Large intestine (tissue), 3 donors: ENCODE measurements around the gene RTEL1. TPM values are rescaled to one million over a fixed set of nuclear protein-coding genes. Genes with fewer than 3 reads are reported as not detected.

ENCODE experiments used
- DNase-seq, 2 donors: peaks; one replicate each; pipeline versions ENCODE4 v3.0.0 to v3.0.0-alpha.2; 2013
- H3K27ac ChIP-seq: one replicate; pipeline ENCODE4 v1.5.1; 2013; ENCODE audit warnings: low read length
- H3K27me3 ChIP-seq: 2 replicates; pipeline ENCODE4 v1.6.1; 2013; ENCODE audit warnings: low read length; ENCODE audit not compliant: control insufficient read depth, insufficient read depth
- H3K36me3 ChIP-seq: 2 replicates; pipeline ENCODE4 v1.6.1; 2013; ENCODE audit warnings: low read length; ENCODE audit not compliant: control insufficient read depth, insufficient read depth
- H3K4me1 ChIP-seq: one replicate; pipeline ENCODE4 v1.6.1; 2013; ENCODE audit warnings: low read length; ENCODE audit not compliant: control insufficient read depth, insufficient read depth
- H3K4me3 ChIP-seq: one replicate; pipeline ENCODE4 v1.5.1; 2013; ENCODE audit warnings: low read length
- H3K9me3 ChIP-seq: one replicate; pipeline ENCODE4 v1.6.1; 2013; ENCODE audit warnings: mild to moderate bottlenecking, low read depth, low read length, moderate library complexity; ENCODE audit not compliant: control insufficient read depth
- WGBS: methylation state at CpG from one replicate; pipeline ENCODE4 v1.1.5; 2013; ENCODE audit warnings: low lambda C conversion rate; ENCODE audit not compliant: insufficient coverage; 5-methylcytosine and 5-hydroxymethylcytosine counted together
- polyA plus RNA-seq: library from polyadenylated mRNA; unstranded; fragments of 120-200 nt; gene quantifications from one replicate; pipeline ENCODE4 v1.2.1, GENCODE V29; 2013

The RTEL1 gene
- polyA plus RNA-seq, 1 donor = 12.2 TPM

DNA sequence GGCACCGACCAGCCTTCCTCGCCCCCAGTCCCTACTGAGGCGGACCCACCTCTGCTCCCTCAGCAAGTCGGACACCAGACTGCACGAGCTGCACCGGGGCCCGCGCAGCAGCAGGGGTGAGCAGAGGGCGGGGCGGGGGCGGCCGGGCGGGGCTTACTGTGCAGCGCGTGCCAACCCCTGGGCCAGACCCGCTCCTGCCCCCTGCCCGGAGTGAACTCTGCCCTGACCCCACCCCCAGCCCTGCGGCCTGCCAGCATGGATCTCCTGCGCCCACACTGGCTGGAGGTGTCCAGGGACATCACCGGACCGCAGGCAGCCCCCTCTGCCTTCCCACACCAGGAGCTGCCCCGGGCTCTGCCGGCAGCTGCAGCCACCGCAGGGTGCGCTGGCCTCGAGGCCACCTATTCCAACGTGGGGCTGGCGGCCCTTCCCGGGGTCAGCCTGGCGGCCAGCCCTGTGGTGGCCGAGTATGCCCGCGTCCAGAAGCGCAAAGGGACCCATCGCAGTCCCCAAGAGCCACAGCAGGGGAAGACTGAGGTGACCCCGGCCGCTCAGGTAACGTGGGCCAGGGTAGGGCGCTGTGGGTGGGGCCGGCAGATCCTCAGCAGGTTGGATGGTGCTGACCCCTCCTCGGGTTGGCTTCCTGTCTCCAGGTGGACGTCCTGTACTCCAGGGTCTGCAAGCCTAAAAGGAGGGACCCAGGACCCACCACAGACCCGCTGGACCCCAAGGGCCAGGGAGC is 80.0 kb downstream of the RTEL1 start:
- peak in 1 of 2 donors; percentile 51 for DNase-seq
- no peaks in the 10 kb centered on the region for H3K9me3 ChIP-seq
- peaks cover 25% of the 10 kb centered on the region for H3K4me1 ChIP-seq
- H3K4me3 ChIP-seq = peak overlapping the region; percentile 10
- peaks cover 50% of the 10 kb centered on the region for H3K36me3 ChIP-seq
- no peaks in the 10 kb centered on the region for H3K27me3 ChIP-seq
- no peak overlapping the region for H3K27ac ChIP-seq
- WGBS = no CpG with 5 or more reads among the region's 43 CpGs

DNA sequence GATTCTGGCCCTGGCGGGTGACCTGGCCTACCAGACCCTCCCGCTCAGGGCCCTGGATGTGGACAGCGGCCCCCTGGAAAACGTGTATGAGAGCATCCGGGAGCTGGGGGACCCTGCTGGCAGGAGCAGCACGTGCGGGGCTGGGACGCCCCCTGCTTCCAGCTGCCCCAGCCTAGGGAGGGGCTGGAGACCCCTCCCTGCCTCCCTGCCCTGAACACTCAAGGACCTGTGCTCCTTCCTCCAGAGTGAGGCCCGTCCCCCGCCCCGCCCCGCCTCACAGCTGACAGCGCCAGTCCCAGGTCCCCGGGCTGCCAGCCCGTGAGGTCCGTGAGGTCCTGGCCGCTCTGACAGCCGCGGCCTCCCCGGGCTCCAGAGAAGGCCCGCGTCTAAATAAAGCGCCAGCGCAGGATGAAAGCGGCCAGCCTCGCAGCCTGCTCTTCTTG is 80.6 kb downstream of the RTEL1 start:
- Histone ChIP-seq H3K9me3 (no peaks in the 10 kb centered on the region), H3K4me1 (peaks cover 25% of the 10 kb centered on the region), H3K27me3 (no peaks in the 10 kb centered on the region), H3K27ac (peak overlapping the region; percentile 67), H3K4me3 (peak overlapping the region; percentile 50), H3K36me3 (peaks cover 50% of the 10 kb centered on the region)
- DNase-seq = peak; percentile 50 to 71
- no CpG with 5 or more reads among the region's 26 CpGs for WGBS

DNA sequence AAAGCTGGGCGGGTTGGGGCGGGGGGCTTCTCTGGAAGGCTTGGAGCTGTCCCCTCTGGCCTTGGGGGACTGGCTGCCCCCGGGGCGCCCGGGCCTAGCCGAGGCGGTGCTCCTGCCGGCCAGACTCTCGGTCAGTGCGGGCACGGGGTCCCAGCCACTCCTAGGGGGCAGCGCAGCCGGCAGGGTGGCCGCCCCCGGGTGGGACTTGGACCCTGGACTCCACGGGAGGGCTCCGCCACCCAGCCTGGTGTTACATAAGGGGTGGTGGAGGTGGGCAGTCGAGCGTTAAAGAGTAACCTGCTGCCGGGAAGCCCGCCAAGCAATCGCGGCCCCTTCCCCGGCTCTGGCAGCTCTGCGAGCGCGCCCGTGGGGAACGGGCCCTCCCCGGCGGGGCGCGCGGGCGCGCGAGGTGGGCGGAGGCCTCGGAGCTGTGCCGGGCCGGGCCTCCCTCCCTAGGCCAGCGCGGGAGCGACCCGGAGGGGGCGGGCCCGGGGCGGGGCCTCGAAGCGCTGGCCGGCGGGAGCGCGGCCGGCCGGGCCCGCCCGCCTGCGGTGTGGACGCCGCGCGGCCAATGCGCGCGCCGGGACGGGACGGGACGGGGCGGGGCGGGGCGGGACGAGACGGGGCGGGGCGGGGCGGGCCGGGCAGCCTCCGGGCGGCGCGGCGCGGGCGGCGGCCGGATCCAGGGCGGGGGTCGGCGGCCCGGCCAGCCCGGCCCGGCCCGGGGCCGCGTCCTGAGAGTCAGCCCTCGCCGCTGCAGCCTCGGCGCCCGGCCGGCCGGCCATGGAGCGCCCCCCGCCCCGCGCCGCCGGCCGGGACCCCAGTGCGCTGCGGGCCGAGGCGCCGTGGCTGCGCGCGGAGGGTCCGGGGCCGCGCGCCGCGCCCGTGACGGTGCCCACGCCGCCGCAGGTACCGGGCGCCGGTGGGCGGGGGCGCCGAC is 81.3 kb downstream of the RTEL1 start, which contains the start of gene SLC2A4RG:
TSS of gene SLC2A4RG (plus strand) at position 647 of the 940 bp plus-strand sequence. CDS start at position 784, 137 bp downstream.
- Histone ChIP-seq H3K4me1 (peaks cover 25% of the 10 kb centered on the region), H3K4me3 (peak within 1 kb of the TSS; percentile 82), H3K27me3 (no peaks in the 10 kb centered on the region), H3K36me3 (peaks cover 43% of the 10 kb centered on the region), H3K9me3 (no peaks in the 10 kb centered on the region), H3K27ac (peak within 1 kb of the TSS; percentile 94)
- WGBS = no CpG with 5 or more reads among the region's 136 CpGs
- peak; percentile 79 to 90 for DNase-seq

DNA sequence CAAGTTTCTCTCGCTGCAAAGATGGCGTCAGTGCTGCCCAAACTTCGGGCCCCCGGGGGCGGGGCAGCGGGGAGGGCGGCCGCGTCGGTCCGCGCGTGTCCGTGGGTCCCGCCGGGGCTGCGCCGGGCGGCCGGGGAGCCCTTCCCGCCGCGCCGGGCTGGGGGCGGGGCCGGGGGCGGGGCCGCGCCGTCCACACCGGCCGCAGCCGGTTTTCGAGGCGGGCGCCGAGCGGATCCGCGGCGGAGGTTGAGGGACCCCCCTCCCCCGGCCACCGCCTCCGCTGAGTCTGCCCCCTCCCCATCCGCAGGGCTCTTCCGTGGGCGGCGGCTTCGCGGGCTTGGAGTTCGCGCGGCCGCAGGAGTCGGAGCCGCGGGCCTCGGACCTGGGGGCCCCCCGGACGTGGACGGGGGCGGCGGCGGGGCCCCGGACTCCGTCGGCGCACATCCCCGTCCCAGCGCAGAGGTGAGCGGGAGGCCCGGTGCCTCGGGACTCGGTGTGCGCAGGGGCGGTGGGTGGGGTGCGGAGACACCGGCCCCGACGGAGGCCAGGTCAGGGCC is 82.0 kb downstream of the RTEL1 start:
- no peak for DNase-seq
- Histone ChIP-seq H3K36me3 (peaks cover 36% of the 10 kb centered on the region), H3K27me3 (no peaks in the 10 kb centered on the region), H3K4me1 (peaks cover 29% of the 10 kb centered on the region), H3K9me3 (no peaks in the 10 kb centered on the region), H3K4me3 (peak overlapping the region; percentile 82), H3K27ac (peak overlapping the region; percentile 94)
- WGBS = no CpG with 5 or more reads among the region's 80 CpGs

DNA sequence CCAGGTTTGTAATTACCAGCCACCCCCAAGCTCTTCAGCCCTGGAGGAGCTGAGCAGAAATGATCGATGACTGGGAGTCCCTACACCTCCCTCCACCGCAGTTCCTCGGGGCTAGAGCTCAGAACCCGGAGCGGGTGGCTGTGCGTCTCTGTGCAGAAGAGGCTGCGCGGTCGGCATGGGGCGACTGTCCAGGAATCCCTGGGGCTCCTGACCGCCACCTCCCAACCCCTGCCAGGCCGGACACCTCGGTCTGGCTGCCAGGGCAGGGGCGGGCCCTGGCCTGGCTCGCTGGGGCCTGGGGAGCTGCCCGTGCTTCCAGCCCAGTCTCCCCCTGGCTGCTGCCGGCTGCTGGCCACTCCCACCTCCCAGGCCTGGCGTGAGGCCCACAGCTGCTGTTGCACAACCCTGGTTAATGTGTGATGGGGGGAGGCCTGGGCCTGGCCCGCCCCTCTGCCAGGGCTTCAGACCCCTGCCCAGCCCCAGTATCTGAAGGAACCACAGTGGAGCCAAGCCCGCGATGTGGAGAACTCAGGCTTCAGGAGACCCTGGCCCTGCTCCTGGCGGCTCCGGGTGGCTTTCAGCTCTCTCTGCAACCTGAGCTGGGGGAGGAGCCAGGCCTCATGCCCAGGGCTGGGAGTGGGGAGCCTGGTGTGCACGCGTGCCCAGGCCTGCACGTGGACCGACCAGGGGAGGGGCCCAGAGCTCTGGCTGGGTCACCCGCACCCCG is 82.7 kb downstream of the RTEL1 start:
- DNase-seq = peak; percentile 87 to 94
- Histone ChIP-seq H3K9me3 (no peaks in the 10 kb centered on the region), H3K4me1 (peaks cover 29% of the 10 kb centered on the region), H3K4me3 (peak overlapping the region; percentile 82), H3K27me3 (no peaks in the 10 kb centered on the region), H3K27ac (peak overlapping the region; percentile 94), H3K36me3 (peaks cover 29% of the 10 kb centered on the region)
- WGBS = no CpG with 5 or more reads among the region's 29 CpGs

DNA sequence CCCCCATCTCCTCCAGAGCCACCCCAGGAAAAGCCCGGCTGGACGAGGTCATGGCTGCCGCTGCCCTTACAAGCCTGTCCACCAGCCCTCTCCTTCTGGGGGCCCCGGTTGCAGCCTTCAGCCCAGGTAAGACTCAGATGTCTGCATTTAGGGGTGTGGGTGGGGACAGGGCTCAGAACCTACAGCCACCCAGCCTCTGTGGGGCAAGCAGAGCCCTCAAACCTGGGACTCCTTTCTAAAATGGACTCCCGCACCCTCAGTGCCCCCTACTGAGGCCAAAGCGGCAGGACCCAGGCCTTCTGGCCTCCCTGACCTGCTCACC is 83.2 kb downstream of the RTEL1 start:
- no peaks in the 10 kb centered on the region for H3K27me3 ChIP-seq
- H3K36me3 ChIP-seq = peaks cover 24% of the 10 kb centered on the region
- no peaks in the 10 kb centered on the region for H3K9me3 ChIP-seq
- DNase-seq = no peak
- peaks cover 29% of the 10 kb centered on the region for H3K4me1 ChIP-seq
- WGBS = no CpG with 5 or more reads among the region's 6 CpGs
- H3K4me3 ChIP-seq = peak overlapping the region; percentile 82
- peak overlapping the region; percentile 94 for H3K27ac ChIP-seq

DNA sequence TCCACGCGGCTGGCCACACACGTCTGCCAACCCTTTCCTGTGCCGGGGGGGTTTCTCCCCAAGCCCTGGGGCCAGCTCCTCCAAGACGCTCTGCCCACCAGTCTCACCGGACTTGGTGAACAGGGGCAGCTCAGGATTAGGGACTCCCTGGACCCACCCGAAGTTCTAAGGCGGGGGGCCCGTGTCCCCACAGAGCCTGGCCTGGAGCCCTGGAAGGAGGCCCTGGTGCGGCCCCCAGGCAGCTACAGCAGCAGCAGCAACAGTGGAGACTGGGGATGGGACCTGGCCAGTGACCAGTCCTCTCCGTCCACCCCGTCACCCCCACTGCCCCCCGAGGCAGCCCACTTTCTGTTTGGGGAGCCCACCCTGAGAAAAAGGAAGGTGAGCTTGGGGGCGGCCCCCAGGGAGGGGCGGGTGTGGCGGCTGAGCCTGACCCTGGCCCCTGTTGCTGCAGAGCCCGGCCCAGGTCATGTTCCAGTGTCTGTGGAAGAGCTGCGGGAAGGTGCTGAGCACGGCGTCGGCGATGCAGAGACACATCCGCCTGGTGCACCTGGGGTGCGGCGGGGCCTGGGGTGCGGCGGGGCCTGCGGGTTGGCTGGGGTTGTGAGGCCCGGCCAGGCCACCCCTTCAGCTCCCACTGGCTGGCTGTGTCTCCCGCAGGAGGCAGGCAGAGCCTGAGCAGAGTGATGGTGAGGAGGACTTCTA is 83.7 kb downstream of the RTEL1 start:
- Histone ChIP-seq H3K9me3 (no peaks in the 10 kb centered on the region), H3K27ac (peak overlapping the region; percentile 94), H3K4me3 (peak overlapping the region; percentile 82), H3K27me3 (no peaks in the 10 kb centered on the region), H3K4me1 (peaks cover 29% of the 10 kb centered on the region), H3K36me3 (peaks cover 24% of the 10 kb centered on the region)
- no CpG with 5 or more reads among the region's 30 CpGs for WGBS
- no peak for DNase-seq

DNA sequence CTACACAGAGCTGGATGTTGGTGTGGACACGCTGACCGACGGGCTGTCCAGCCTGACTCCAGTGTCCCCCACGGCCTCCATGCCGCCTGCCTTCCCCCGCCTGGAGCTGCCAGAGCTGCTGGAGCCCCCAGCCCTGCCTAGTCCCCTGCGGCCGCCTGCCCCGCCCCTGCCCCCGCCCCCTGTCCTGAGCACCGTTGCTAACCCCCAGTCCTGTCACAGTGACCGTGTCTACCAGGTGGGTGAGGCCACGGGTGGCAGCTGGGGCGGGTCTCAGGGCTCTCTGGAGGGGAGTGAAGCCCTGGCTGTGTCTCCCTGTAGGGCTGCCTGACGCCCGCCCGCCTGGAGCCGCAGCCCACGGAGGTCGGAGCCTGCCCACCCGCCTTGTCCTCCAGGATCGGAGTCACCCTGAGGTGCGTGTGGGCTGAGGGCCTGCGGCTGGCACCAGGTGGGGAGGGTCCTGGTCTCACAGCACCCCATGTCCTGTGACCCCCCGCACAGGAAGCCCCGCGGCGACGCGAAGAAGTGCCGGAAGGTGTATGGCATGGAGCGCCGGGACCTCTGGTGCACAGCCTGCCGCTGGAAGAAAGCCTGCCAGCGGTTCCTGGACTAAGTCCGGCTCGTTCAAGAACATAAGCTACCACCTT is 84.4 kb downstream of the RTEL1 start:
- Histone ChIP-seq H3K4me3 (no peak overlapping the region), H3K9me3 (no peaks in the 10 kb centered on the region), H3K4me1 (peaks cover 25% of the 10 kb centered on the region), H3K27me3 (no peaks in the 10 kb centered on the region), H3K36me3 (peaks cover 23% of the 10 kb centered on the region), H3K27ac (no peak overlapping the region)
- no peak for DNase-seq
- WGBS = no CpG with 5 or more reads among the region's 37 CpGs

DNA sequence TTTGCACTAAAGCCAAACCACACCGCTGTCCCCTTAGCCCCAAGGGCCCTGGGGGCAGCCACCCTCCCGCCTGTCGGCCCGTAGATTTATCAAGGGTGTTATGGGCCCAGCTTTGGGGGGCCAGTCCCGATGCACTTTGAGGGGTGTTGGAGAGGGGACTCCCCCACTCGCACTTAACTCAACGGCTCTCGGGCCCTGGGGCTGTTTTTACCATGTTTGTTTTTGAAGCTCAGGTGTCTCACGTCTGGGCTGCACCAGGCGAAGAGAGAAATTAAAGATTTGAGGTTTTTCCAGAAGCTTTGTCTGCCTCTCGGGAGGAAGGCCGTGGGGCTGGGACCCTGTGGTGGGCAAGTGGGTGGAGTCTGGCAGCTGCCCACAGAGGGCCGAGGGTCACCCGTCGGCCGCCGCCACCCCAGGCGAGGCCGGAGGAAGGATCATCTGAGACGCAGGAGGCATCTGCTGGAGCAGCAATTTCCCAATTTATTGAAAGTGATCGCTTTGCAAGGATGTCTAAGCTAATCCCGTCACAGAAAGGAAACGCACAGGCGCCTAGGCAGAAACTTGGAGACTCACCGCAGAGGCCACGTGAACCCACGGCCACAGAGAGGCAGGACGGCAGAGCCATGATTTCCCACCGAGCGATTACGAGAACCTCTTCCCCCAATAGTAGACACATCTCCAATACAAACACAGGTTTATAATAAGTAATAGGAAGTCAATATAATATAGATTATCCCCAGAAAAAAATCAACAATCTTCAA is 85.3 kb downstream of the RTEL1 start:
- DNase-seq = no peak
- no peaks in the 10 kb centered on the region for H3K27me3 ChIP-seq
- peaks cover 23% of the 10 kb centered on the region for H3K36me3 ChIP-seq
- H3K4me1 ChIP-seq = peaks cover 21% of the 10 kb centered on the region
- H3K27ac ChIP-seq = no peak overlapping the region
- no peak overlapping the region for H3K4me3 ChIP-seq
- whole genome bisulfite sequencing = no CpG with 5 or more reads among the region's 31 CpGs
- no peaks in the 10 kb centered on the region for H3K9me3 ChIP-seq
